ENCODE results near the gene E2F1. TPM values are rescaled to one million over a fixed set of nuclear protein-coding genes. Genes with fewer than 3 reads are reported as not detected.

The E2F1 gene
- polyA plus RNA-seq, 4 donors, result 2.2 to 10.9 (median 4.6) TPM

GRCh38 chr20:33667245-33667675 lies 18.9 kb downstream of the E2F1 start:
- Histone ChIP-seq H3K36me3 (ENCODE audit: control insufficient read depth in 3 of 3, insufficient read depth in 2 of 3, low read depth in 1 of 3, low read length in 3 of 3) (peaks cover 0 to 41% (median 5%) of the 10 kb centered on the region in 3 donors), H3K4me3 (ENCODE audit: low read depth in 1 of 3, low read length in 3 of 3) (peak overlapping the region; percentile 44 to 58 (median 52)), H3K4me1 (ENCODE audit: control insufficient read depth in 3 of 3, insufficient read depth in 2 of 3, low read depth in 1 of 3, low read length in 2 of 3) (peaks cover 0 to 31% (median 5%) of the 10 kb centered on the region in 3 donors), H3K9me3 (ENCODE audit: control insufficient read depth in 2 of 2, insufficient read depth in 1 of 2, low read depth in 1 of 2, low read length in 1 of 2) (no peaks in the 10 kb centered on the region), H3K27me3 (ENCODE audit: control insufficient read depth in 3 of 3, insufficient read depth in 3 of 3, low read length in 3 of 3) (no peaks in the 10 kb centered on the region), H3K27ac (ENCODE audit: low read depth in 1 of 3, low read length in 2 of 3) (peak overlapping the region; percentile 68 to 97 (median 82))
- WGBS, 3 donors, result 3 to 28% (median 7%) methylated on average over 38 to 55 of the region's 55 CpGs
- FAIRE-seq, result no peak
- DNase-seq, result peak; percentile 59 to 73

- DNase-seq (peak; percentile 98), FAIRE-seq (no peak)
- Histone ChIP-seq H3K9me3 (ENCODE audit: control insufficient read depth in 2 of 2, insufficient read depth in 1 of 2, low read depth in 1 of 2, low read length in 1 of 2) (no peaks in the 10 kb centered on the region), H3K4me3 (ENCODE audit: low read depth in 1 of 3, low read length in 3 of 3) (peak within 1 kb of the TSS; percentile 44 to 58 (median 52)), H3K4me1 (ENCODE audit: control insufficient read depth in 3 of 3, insufficient read depth in 2 of 3, low read depth in 1 of 3, low read length in 2 of 3) (peaks cover 0 to 31% (median 5%) of the 10 kb centered on the region in 3 donors), H3K36me3 (ENCODE audit: control insufficient read depth in 3 of 3, insufficient read depth in 2 of 3, low read depth in 1 of 3, low read length in 3 of 3) (peaks cover 0 to 36% (median 5%) of the 10 kb centered on the region in 3 donors), H3K27ac (ENCODE audit: low read depth in 1 of 3, low read length in 2 of 3) (peak within 1 kb of the TSS; percentile 68 to 97 (median 82)), H3K27me3 (ENCODE audit: control insufficient read depth in 3 of 3, insufficient read depth in 3 of 3, low read length in 3 of 3) (no peaks in the 10 kb centered on the region)
- 3 to 6% (median 4%) methylated on average over 41 to 50 of the region's 50 CpGs for WGBS, 3 donors
Measured at GRCh38 chr20:33666293-33667244, 19.6 kb downstream of the E2F1 start, which contains the start of gene ACTL10. Gene ACTL10 (plus strand): TSS chr20:33666943. CDS start chr20:33667498, 555 bp downstream.

- no peak overlapping the region for H3K4me3 ChIP-seq (ENCODE audit: low read depth in 1 of 3, low read length in 3 of 3)
- FAIRE-seq, result no peak
- DNase-seq, result no peak
- H3K4me1 ChIP-seq (ENCODE audit: control insufficient read depth in 3 of 3, insufficient read depth in 2 of 3, low read depth in 1 of 3, low read length in 2 of 3), result peaks cover 0 to 31% (median 5%) of the 10 kb centered on the region in 3 donors
- no peak overlapping the region for H3K27ac ChIP-seq (ENCODE audit: low read depth in 1 of 3, low read length in 2 of 3)
- no peaks in the 10 kb centered on the region for H3K27me3 ChIP-seq (ENCODE audit: control insufficient read depth in 3 of 3, insufficient read depth in 3 of 3, low read length in 3 of 3)
- H3K9me3 ChIP-seq (ENCODE audit: control insufficient read depth in 2 of 2, insufficient read depth in 1 of 2, low read depth in 1 of 2, low read length in 1 of 2), result no peaks in the 10 kb centered on the region
- WGBS, 3 donors, result 88 to 100% (median 96%) methylated on average over 2 of the region's 2 CpGs
- peaks cover 0 to 34% (median under 1%) of the 10 kb centered on the region in 3 donors for H3K36me3 ChIP-seq (ENCODE audit: control insufficient read depth in 3 of 3, insufficient read depth in 2 of 3, low read depth in 1 of 3, low read length in 3 of 3)
Measured at GRCh38 chr20:33664762-33665144, 21.4 kb downstream of the E2F1 start.

- no peak for FAIRE-seq
- H3K4me1 ChIP-seq (ENCODE audit: control insufficient read depth in 3 of 3, insufficient read depth in 2 of 3, low read depth in 1 of 3, low read length in 2 of 3), result peaks cover 0 to 31% (median 5%) of the 10 kb centered on the region in 3 donors
- peak in 1 of 2 donors; percentile 34 for DNase-seq
- no peaks in the 10 kb centered on the region for H3K27me3 ChIP-seq (ENCODE audit: control insufficient read depth in 3 of 3, insufficient read depth in 3 of 3, low read length in 3 of 3)
- H3K4me3 ChIP-seq (ENCODE audit: low read depth in 1 of 3, low read length in 3 of 3), result peak overlapping the region; percentile 56 to 78 (median 72)
- 45 to 49% (median 48%) methylated on average over 9 of the region's 9 CpGs for WGBS, 3 donors
- no peaks in the 10 kb centered on the region for H3K9me3 ChIP-seq (ENCODE audit: control insufficient read depth in 2 of 2, insufficient read depth in 1 of 2, low read depth in 1 of 2, low read length in 1 of 2)
- H3K27ac ChIP-seq (ENCODE audit: low read depth in 1 of 3, low read length in 2 of 3), result peak overlapping the region; percentile 84 to 92 (median 90)
- peaks cover 0 to 34% (median 2%) of the 10 kb centered on the region in 3 donors for H3K36me3 ChIP-seq (ENCODE audit: control insufficient read depth in 3 of 3, insufficient read depth in 2 of 3, low read depth in 1 of 3, low read length in 3 of 3)
Measured at GRCh38 chr20:33664085-33664761, 22.0 kb downstream of the E2F1 start.

DNA sequence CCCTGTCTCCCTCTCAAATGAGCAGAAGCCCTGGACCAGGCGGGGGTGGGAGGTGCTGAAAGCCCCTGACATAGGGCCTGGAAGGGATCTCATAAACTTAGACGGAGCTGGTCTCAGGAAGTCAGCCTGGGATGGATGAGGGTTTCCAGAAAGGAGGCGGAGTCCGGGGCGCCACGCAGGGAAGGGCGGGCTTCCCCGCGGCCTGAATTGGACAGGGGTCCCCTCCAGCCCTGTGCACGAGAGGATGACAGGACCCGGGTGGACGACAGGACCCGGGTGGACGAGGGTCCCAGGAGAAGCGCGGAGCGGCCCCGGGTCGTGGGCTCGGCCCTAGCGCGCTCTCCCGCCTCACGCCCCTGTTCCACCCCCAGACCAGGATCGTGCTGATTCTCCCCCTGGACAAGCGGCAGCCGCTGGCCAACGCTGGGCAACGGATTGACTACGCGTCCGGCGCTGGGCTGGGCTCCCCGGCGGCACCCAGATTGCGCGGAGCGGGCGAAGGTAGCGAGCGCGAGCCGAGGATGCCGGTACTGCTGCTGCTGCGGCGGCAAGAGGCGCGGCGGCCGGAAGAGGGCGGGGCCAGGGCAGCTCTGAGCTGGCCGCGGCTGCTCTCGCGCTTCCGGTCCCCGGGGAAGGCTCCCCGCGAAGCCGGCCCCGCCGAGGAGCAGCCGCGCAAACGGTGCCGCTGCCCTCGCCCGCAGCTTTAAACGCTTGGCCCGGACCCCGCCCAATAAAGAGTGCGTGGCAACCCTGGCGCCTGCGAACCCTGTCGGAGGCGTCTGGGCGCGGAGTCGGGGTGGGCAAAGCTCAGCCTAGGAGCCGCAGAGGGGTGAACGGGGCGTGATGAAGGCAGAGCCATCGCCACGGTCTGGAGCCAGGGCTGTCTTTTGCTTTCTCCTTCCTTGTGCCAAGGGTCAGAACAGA lies 22.8 kb downstream of the E2F1 start:
- 0 to 1% (median 1%) methylated on average over 60 to 84 of the region's 84 CpGs for WGBS, 3 donors
- Histone ChIP-seq H3K4me3 (ENCODE audit: low read depth in 1 of 3, low read length in 3 of 3) (peak overlapping the region; percentile 56 to 78 (median 72)), H3K27ac (ENCODE audit: low read depth in 1 of 3, low read length in 2 of 3) (peak overlapping the region; percentile 84 to 92 (median 90)), H3K36me3 (ENCODE audit: control insufficient read depth in 3 of 3, insufficient read depth in 2 of 3, low read depth in 1 of 3, low read length in 3 of 3) (peaks cover 0 to 34% (median 2%) of the 10 kb centered on the region in 3 donors), H3K27me3 (ENCODE audit: control insufficient read depth in 3 of 3, insufficient read depth in 3 of 3, low read length in 3 of 3) (no peaks in the 10 kb centered on the region), H3K9me3 (ENCODE audit: control insufficient read depth in 2 of 2, insufficient read depth in 1 of 2, low read depth in 1 of 2, low read length in 1 of 2) (no peaks in the 10 kb centered on the region), H3K4me1 (ENCODE audit: control insufficient read depth in 3 of 3, insufficient read depth in 2 of 3, low read depth in 1 of 3, low read length in 2 of 3) (peaks cover 0 to 31% (median 5%) of the 10 kb centered on the region in 3 donors)
- FAIRE-seq (no peak), DNase-seq (peak; percentile 83 to 92)

GRCh38 chr20:33662172-33662571 lies 24.0 kb downstream of the E2F1 start, which contains the start of gene C20orf144:
Gene C20orf144 (plus strand): TSS chr20:33662327. CDS start chr20:33662346, 19 bp downstream.
- FAIRE-seq (no peak), DNase-seq (no peak)
- H3K27me3 ChIP-seq (ENCODE audit: control insufficient read depth in 3 of 3, insufficient read depth in 3 of 3, low read length in 3 of 3), result no peaks in the 10 kb centered on the region
- peak within 1 kb of the TSS; percentile 76 to 92 (median 90) for H3K27ac ChIP-seq (ENCODE audit: low read depth in 1 of 3, low read length in 2 of 3)
- H3K36me3 ChIP-seq (ENCODE audit: control insufficient read depth in 3 of 3, insufficient read depth in 2 of 3, low read depth in 1 of 3, low read length in 3 of 3), result peaks cover 0 to 41% (median 2%) of the 10 kb centered on the region in 3 donors
- WGBS, 3 donors, result 93 to 97% (median 94%) methylated on average over 10 of the region's 10 CpGs
- peak within 1 kb of the TSS; percentile 56 to 78 (median 72) for H3K4me3 ChIP-seq (ENCODE audit: low read depth in 1 of 3, low read length in 3 of 3)
- no peaks in the 10 kb centered on the region for H3K9me3 ChIP-seq (ENCODE audit: control insufficient read depth in 2 of 2, insufficient read depth in 1 of 2, low read depth in 1 of 2, low read length in 1 of 2)
- H3K4me1 ChIP-seq (ENCODE audit: control insufficient read depth in 3 of 3, insufficient read depth in 2 of 3, low read depth in 1 of 3, low read length in 2 of 3), result peaks cover 0 to 23% (median 5%) of the 10 kb centered on the region in 3 donors

DNA sequence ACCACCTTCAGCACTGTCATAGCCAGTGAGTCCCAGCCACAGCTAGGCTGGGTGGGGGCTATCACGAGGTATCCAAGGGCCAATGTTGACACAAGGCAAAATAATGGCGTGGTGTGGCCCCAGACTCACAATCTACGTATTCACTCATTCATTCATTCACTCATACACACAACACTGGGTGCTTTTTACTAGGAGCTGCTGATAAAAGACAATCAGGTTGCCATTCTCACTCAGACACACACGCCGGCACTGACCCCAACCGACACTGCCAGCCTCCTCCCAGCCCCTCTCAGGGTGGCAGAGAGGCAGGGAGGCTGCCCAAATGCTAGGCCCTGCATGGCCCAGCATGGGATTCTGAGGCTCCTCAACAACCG lies 25.5 kb downstream of the E2F1 start:
- no peak overlapping the region for H3K4me3 ChIP-seq (ENCODE audit: low read depth in 1 of 3, low read length in 3 of 3)
- no peaks in the 10 kb centered on the region for H3K9me3 ChIP-seq (ENCODE audit: control insufficient read depth in 2 of 2, insufficient read depth in 1 of 2, low read depth in 1 of 2, low read length in 1 of 2)
- no peak overlapping the region for H3K27ac ChIP-seq (ENCODE audit: low read depth in 1 of 3, low read length in 2 of 3)
- WGBS, 3 donors, result 89 to 93% (median 90%) methylated on average over 7 of the region's 7 CpGs
- H3K36me3 ChIP-seq (ENCODE audit: control insufficient read depth in 3 of 3, insufficient read depth in 2 of 3, low read depth in 1 of 3, low read length in 3 of 3), result peaks cover 0 to 56% (median 2%) of the 10 kb centered on the region in 3 donors
- no peaks in the 10 kb centered on the region for H3K27me3 ChIP-seq (ENCODE audit: control insufficient read depth in 3 of 3, insufficient read depth in 3 of 3, low read length in 3 of 3)
- H3K4me1 ChIP-seq (ENCODE audit: control insufficient read depth in 3 of 3, insufficient read depth in 2 of 3, low read depth in 1 of 3, low read length in 2 of 3), result peaks cover 0 to 14% (median 5%) of the 10 kb centered on the region in 3 donors
- FAIRE-seq, result no peak
- DNase-seq, result no peak
